Spleen (tissue), 7 donors: ENCODE results near the gene PRICKLE1.
A peak's percentile ranks its signal among the peaks of the same experiment; 100 is the strongest.

Source experiments
- CTCF ChIP-seq, 11 experiments: fragments of 200-600 bp in 7 of 11; fragments of 450-650 bp in 4 of 11; sonication (generic) in 4 of 11; IDR thresholded peaks in 8 of 11; conservative IDR thresholded peaks in 3 of 11; 1 replicate in 7 of 11; 2 replicates in 4 of 11; pipeline versions ENCODE4 v1.4.0 to v1.8.0; 2016 to 2021; ENCODE audit warnings: antibody characterized with exemption in 11 of 11, inconsistent platforms in 4 of 11, mild to moderate bottlenecking in 1 of 11
- POLR2AphosphoS5 ChIP-seq, 3 donors: sonication (generic); formaldehyde crosslinking; IDR thresholded peaks; one replicate each; pipeline ENCODE4 v1.5.1; 2017; ENCODE audit warnings: antibody characterized with exemption in 3 of 3
- donor health status: DM: no; HTN: no; CAD: no; lungs with moderate emphysema.
- donor health status: DM: no; HTN: no; CAD: no.
- donor health status: DM: no; HTN: no; CAD: no.

GRCh38 chr12:42483521-42483790 is 106.1 kb downstream of the PRICKLE1 start:
- TF ChIP-seq CTCF (IDR thresholded peaks at IDR 0.05 in 8 of 11, conservative IDR thresholded peaks at IDR 0.05 in 3 of 11) (no peak), POLR2AphosphoS5 (IDR thresholded peaks at IDR 0.05) (peak in 1 of 3 donors; percentile 3)
